Cerebellar cortex (tissue), 1 donor: ENCODE data around the gene FOXD4L6.
"Not testable (repeated sequence)": the region's sequence is repeated elsewhere in the genome, so short reads cannot be mapped to it uniquely, and the experiment has no call there.

Source experiments
- DNase-seq: peaks from one replicate; pipeline ENCODE4 v3.0.0-alpha.2; 2015; ENCODE audit warnings: low spot score

FOXD4L6 gene

GRCh38 chr9:41128581-41128980 lies at the start of gene FOXD4L6:
TSS of gene FOXD4L6 (minus strand) at chr9:41128681. CDS start at chr9:41128383, 298 bp downstream.
- not testable (repeated sequence) for DNase-seq

GRCh38 chr9:41174994-41175393 lies 46.5 kb upstream of the FOXD4L6 start:
- not testable (repeated sequence) for DNase-seq

- not testable (repeated sequence) for DNase-seq
Observed at GRCh38 chr9:41150116-41150515, 21.6 kb upstream of the FOXD4L6 start.

- DNase-seq: not testable (repeated sequence)
Observed at GRCh38 chr9:41141878-41142277, 13.4 kb upstream of the FOXD4L6 start.

- not testable (repeated sequence) for DNase-seq
Observed at GRCh38 chr9:41126746-41127446, 1.6 kb downstream of the FOXD4L6 start.

- DNase-seq: not testable (repeated sequence)
Observed at GRCh38 chr9:41125936-41126335, 2.5 kb downstream of the FOXD4L6 start.

- not testable (repeated sequence) for DNase-seq
Observed at GRCh38 chr9:41125109-41125658, 3.3 kb downstream of the FOXD4L6 start.

- not testable (repeated sequence) for DNase-seq
Observed at GRCh38 chr9:41124250-41125108, 4.0 kb downstream of the FOXD4L6 start.

- DNase-seq: not testable (repeated sequence)
Observed at GRCh38 chr9:41123812-41124211, 4.7 kb downstream of the FOXD4L6 start.

GRCh38 chr9:41123396-41123795 lies 5.1 kb downstream of the FOXD4L6 start:
- not testable (repeated sequence) for DNase-seq

GRCh38 chr9:41120696-41121095 lies 7.8 kb downstream of the FOXD4L6 start:
- not testable (repeated sequence) for DNase-seq

GRCh38 chr9:41119719-41120118 lies 8.8 kb downstream of the FOXD4L6 start:
- DNase-seq: not testable (repeated sequence)

GRCh38 chr9:41119311-41119710 lies 9.2 kb downstream of the FOXD4L6 start:
- not testable (repeated sequence) for DNase-seq

GRCh38 chr9:41113348-41113747 lies 15.1 kb downstream of the FOXD4L6 start:
- not testable (repeated sequence) for DNase-seq

GRCh38 chr9:41111414-41111813 lies 17.1 kb downstream of the FOXD4L6 start:
- DNase-seq: not testable (repeated sequence)

GRCh38 chr9:41110913-41111312 lies 17.6 kb downstream of the FOXD4L6 start:
- not testable (repeated sequence) for DNase-seq

GRCh38 chr9:41109253-41109652 lies 19.2 kb downstream of the FOXD4L6 start:
- DNase-seq: not testable (repeated sequence)

- DNase-seq: not testable (repeated sequence)
Observed at GRCh38 chr9:41108816-41109215, 19.7 kb downstream of the FOXD4L6 start.

GRCh38 chr9:41106472-41107116 lies 21.9 kb downstream of the FOXD4L6 start:
- not testable (repeated sequence) for DNase-seq

- not testable (repeated sequence) for DNase-seq
Observed at GRCh38 chr9:41105557-41106253, 22.8 kb downstream of the FOXD4L6 start.

- not testable (repeated sequence) for DNase-seq
Observed at GRCh38 chr9:41104542-41104941, 23.9 kb downstream of the FOXD4L6 start.
